GM10266 (cell line): Measurements from ENCODE around the gene ADAMTS2.

Source experiments
- DNase-seq: peaks from one replicate; pipeline ENCODE4 v3.0.0; 2012; ENCODE audit errors: extremely low spot score
- CTCF ChIP-seq: IDR thresholded peaks from 2 replicates; pipeline ENCODE4 v1.5.1; 2012; ENCODE audit warnings: mild to moderate bottlenecking, low read depth; ENCODE audit not compliant: control insufficient read depth, insufficient read depth; ENCODE audit errors: missing control alignments

Gene ADAMTS2

GRCh38 chr5:179207470-179207869 lies 137.8 kb downstream of the ADAMTS2 start:
- TF ChIP-seq CTCF: no peak
- DNase-seq: no peak

GRCh38 chr5:179206366-179206765 lies 138.9 kb downstream of the ADAMTS2 start:
- TF ChIP-seq CTCF: no peak
- DNase-seq: no peak

- no peak for DNase-seq
- TF ChIP-seq CTCF: no peak
Measured at GRCh38 chr5:179205277-179205676, 140.0 kb downstream of the ADAMTS2 start.

GRCh38 chr5:179204572-179204971 lies 140.7 kb downstream of the ADAMTS2 start:
- DNase-seq: no peak
- TF ChIP-seq CTCF: no peak

- no peak for TF ChIP-seq CTCF
- no peak for DNase-seq
Measured at GRCh38 chr5:179203248-179203647, 142.0 kb downstream of the ADAMTS2 start.

- DNase-seq: no peak
- TF ChIP-seq CTCF: no peak
Measured at GRCh38 chr5:179201986-179202385, 143.3 kb downstream of the ADAMTS2 start.

GRCh38 chr5:179199246-179199645 lies 146.0 kb downstream of the ADAMTS2 start:
- TF ChIP-seq CTCF: no peak
- no peak for DNase-seq
